Tibial artery (tissue), 4 donors: Measurements from ENCODE around the gene CMTM3.

ENCODE experiments used
- DNase-seq, 2 donors: peaks; one replicate each; pipeline ENCODE4 v3.0.0-alpha.2; 2019
- H3K27ac ChIP-seq, 2 donors: fragments of 200-600 bp; sonication (generic) in 1 of 2; 1 replicate in 1 of 2; 2 replicates in 1 of 2; pipeline ENCODE4 v1.5.1; 2018 to 2019; ENCODE audit warnings: mild to moderate bottlenecking in 1 of 2
- H3K27me3 ChIP-seq, 2 donors: fragments of 200-600 bp; sonication (generic) in 1 of 2; one replicate each; pipeline versions ENCODE4 v1.5.1 to v1.6.0; 2016 to 2019
- H3K36me3 ChIP-seq, 3 donors: fragments of 200-600 bp; sonication (generic) in 2 of 3; one replicate each; pipeline ENCODE4 v1.5.1; 2016 to 2019; ENCODE audit warnings: mild to moderate bottlenecking in 2 of 3
- H3K4me1 ChIP-seq, 4 donors: fragments of 200-600 bp; sonication (generic) in 2 of 4; 1 replicate in 3 of 4; 2 replicates in 1 of 4; pipeline ENCODE4 v1.5.1; 2016 to 2019
- H3K4me3 ChIP-seq, 2 donors: fragments of 200-600 bp; sonication (generic) in 1 of 2; 1 replicate in 1 of 2; 2 replicates in 1 of 2; pipeline ENCODE4 v1.5.1; 2018 to 2019; ENCODE audit warnings: mild to moderate bottlenecking in 2 of 2
- H3K9me3 ChIP-seq, 3 donors: fragments of 200-600 bp; sonication (generic) in 1 of 3; one replicate each; pipeline ENCODE4 v1.5.1; 2016 to 2019
- CTCF ChIP-seq, 2 experiments: fragments of 200-600 bp in 1 of 2; fragments of 450-650 bp in 1 of 2; IDR thresholded peaks; one replicate each; pipeline ENCODE4 v1.5.1; 2017 to 2019; ENCODE audit warnings: antibody characterized with exemption in 2 of 2, mild to moderate bottlenecking in 1 of 2, moderate library complexity in 1 of 2
- intact Hi-C: fragments of 100-400 bp; cut with DNase I; formaldehyde crosslinking; loops from one replicate; pipeline ENCODE4 v1.15.0; 2023; ENCODE audit warnings: low total_unique reads

The CMTM3 gene

GRCh38 chr16:66578651-66579531 is 25.6 kb upstream of the CMTM3 start, which contains the start of gene CMTM2:
TSS of gene CMTM2 (plus strand) at chr16:66579463. CDS start at chr16:66579608, 145 bp downstream.
- intact Hi-C loops = no loop called here
- TF ChIP-seq CTCF (IDR thresholded peaks at IDR 0.05) = no peak
- H3K9me3 ChIP-seq = no peaks in the 10 kb centered on the region
- DNase-seq = peak in 1 of 2 donors; percentile 70
- H3K36me3 ChIP-seq = no peaks in the 10 kb centered on the region
- peak within 1 kb of the TSS; percentile 1 to 32 for H3K4me3 ChIP-seq
- peaks cover 0 to 16% of the 10 kb centered on the region in 2 donors for H3K27me3 ChIP-seq
- no peak within 1 kb of the TSS for H3K27ac ChIP-seq
- H3K4me1 ChIP-seq = peaks cover 0 to 26% (median 16%) of the 10 kb centered on the region in 4 donors

GRCh38 chr16:66580605-66581209 is 23.8 kb upstream of the CMTM3 start:
- TF ChIP-seq CTCF (IDR thresholded peaks at IDR 0.05) = no peak
- Histone ChIP-seq H3K9me3 (no peaks in the 10 kb centered on the region), H3K4me3 (no peak overlapping the region), H3K4me1 (peaks cover 0 to 26% (median 16%) of the 10 kb centered on the region in 4 donors), H3K27ac (peak overlapping the region in 1 of 2 donors; percentile 22), H3K27me3 (peaks cover 0 to 16% of the 10 kb centered on the region in 2 donors), H3K36me3 (no peaks in the 10 kb centered on the region)
- intact Hi-C loops = no loop called here
- DNase-seq = peak in 1 of 2 donors; percentile 38

GRCh38 chr16:66581246-66581952 is 23.1 kb upstream of the CMTM3 start:
- Histone ChIP-seq H3K4me3 (no peak overlapping the region), H3K4me1 (peaks cover 0 to 26% (median 16%) of the 10 kb centered on the region in 4 donors), H3K9me3 (no peaks in the 10 kb centered on the region), H3K36me3 (no peaks in the 10 kb centered on the region), H3K27ac (peak overlapping the region in 1 of 2 donors; percentile 22), H3K27me3 (peaks cover 0 to 16% of the 10 kb centered on the region in 2 donors)
- no peak for TF ChIP-seq CTCF (IDR thresholded peaks at IDR 0.05)
- DNase-seq = no peak
- intact Hi-C loops = no loop called here

- peak in 1 of 2 donors; percentile 66 for DNase-seq
- no peak for TF ChIP-seq CTCF (IDR thresholded peaks at IDR 0.05)
- intact Hi-C loops = loop anchor here (5.0 kb wide), 1 partner anchor 178 kb away; no protein-coding TSS in a partner anchor
- no peaks in the 10 kb centered on the region for H3K36me3 ChIP-seq
- peaks cover 0 to 11% (median 5%) of the 10 kb centered on the region in 4 donors for H3K4me1 ChIP-seq
- no peak overlapping the region for H3K4me3 ChIP-seq
- H3K27ac ChIP-seq = no peak overlapping the region
- no peaks in the 10 kb centered on the region for H3K27me3 ChIP-seq
- H3K9me3 ChIP-seq = no peaks in the 10 kb centered on the region
Observed at GRCh38 chr16:66585481-66586239, 18.8 kb upstream of the CMTM3 start.
